Neural cell (in vitro differentiated cells): Measurements from ENCODE around the gene SMIM14. TPM values are rescaled to one million over a fixed set of nuclear protein-coding genes. Genes with fewer than 3 reads are reported as not detected.

Experiments used
- H2AFZ ChIP-seq: fragments of 200-600, 300-800 bp; sonication (generic), shearing (Covaris generic); 2 replicates; pipeline ENCODE4 v1.6.0; 2014; ENCODE audit warnings: low read depth, mild to moderate bottlenecking, antibody characterized with exemption, low read length, moderate library complexity
- H3F3A ChIP-seq: fragments of 200-600 bp; shearing (Covaris generic); 2 replicates; pipeline ENCODE4 v1.6.1; 2016; ENCODE audit warnings: mild to moderate bottlenecking, moderate library complexity, mixed read lengths, antibody characterized with exemption, low read length; ENCODE audit not compliant: insufficient read depth, poor library complexity, severe bottlenecking
- H3K27ac ChIP-seq: fragments of 200-600, 300-800 bp; sonication (generic), shearing (Covaris generic); 2 replicates; pipeline ENCODE4 v1.5.1; 2014; ENCODE audit warnings: mild to moderate bottlenecking, low read length, moderate library complexity
- H3K27me3 ChIP-seq: fragments of 300-800, 200-600 bp; sonication (generic), shearing (Covaris generic); 2 replicates; pipeline ENCODE4 v1.6.0; 2014; ENCODE audit warnings: mild to moderate bottlenecking, low read depth, low read length, moderate library complexity; ENCODE audit not compliant: insufficient read depth
- H3K36me3 ChIP-seq: fragments of 300-800, 200-600 bp; sonication (generic), shearing (Covaris generic); 2 replicates; pipeline ENCODE4 v1.5.1; 2014; ENCODE audit warnings: mild to moderate bottlenecking, antibody characterized with exemption, low read length, moderate library complexity; ENCODE audit not compliant: insufficient read depth
- H3K4me2 ChIP-seq: fragments of 300-800, 200-600 bp; sonication (generic), shearing (Covaris generic); 2 replicates; pipeline ENCODE4 v1.6.0; 2014; ENCODE audit warnings: mild to moderate bottlenecking, low read length
- H3K4me3 ChIP-seq: fragments of 300-800, 200-600 bp; sonication (generic), shearing (Covaris generic); 2 replicates; pipeline ENCODE4 v1.5.1; 2014; ENCODE audit warnings: mild to moderate bottlenecking, low read length, moderate library complexity
- H3K79me2 ChIP-seq: fragments of 200-600 bp; shearing (Covaris generic); replicated peaks from 2 replicates; pipeline ENCODE4 v1.6.0; 2014; ENCODE audit warnings: mild to moderate bottlenecking, low read length, moderate library complexity; ENCODE audit not compliant: insufficient read depth
- H3K9ac ChIP-seq: fragments of 300-800, 200-600 bp; sonication (generic), shearing (Covaris generic); 2 replicates; pipeline ENCODE4 v1.6.1; 2016; ENCODE audit warnings: mild to moderate bottlenecking, low read length, mixed read lengths
- H3K9me2 ChIP-seq: fragments of 200-600 bp; shearing (Covaris generic); 2 replicates; pipeline ENCODE4 v1.6.1; 2016; ENCODE audit warnings: mild to moderate bottlenecking, low read length, mixed read lengths; ENCODE audit not compliant: insufficient read depth
- H3K9me3 ChIP-seq: fragments of 200-600, 300-800 bp; sonication (generic), shearing (Covaris generic); 2 replicates; pipeline ENCODE4 v1.6.1; 2016; ENCODE audit warnings: mild to moderate bottlenecking, mixed run types, low read length, moderate library complexity, mixed read lengths
- H4K20me1 ChIP-seq: fragments of 200-600 bp; shearing (Covaris generic); 2 replicates; pipeline ENCODE4 v1.6.1; 2016; ENCODE audit warnings: mild to moderate bottlenecking, mixed run types; ENCODE audit not compliant: insufficient read depth
- EP300 ChIP-seq: fragments of 450-650 bp; conservative IDR thresholded peaks from 2 replicates; pipeline ENCODE4 v1.6.1; 2014; ENCODE audit warnings: antibody characterized with exemption, mild to moderate bottlenecking, moderate library complexity; ENCODE audit not compliant: poor library complexity, severe bottlenecking
- EZH2 ChIP-seq: fragments of 200-600, 300-800 bp; shearing (Covaris generic), sonication (generic); IDR thresholded peaks from 2 replicates; pipeline ENCODE4 v1.6.1; 2014; ENCODE audit warnings: antibody characterized with exemption, low read length, borderline replicate concordance, mild to moderate bottlenecking; ENCODE audit not compliant: insufficient read depth, poor library complexity, severe bottlenecking
- MXI1 ChIP-seq: fragments of 450-650 bp; conservative IDR thresholded peaks from 2 replicates; pipeline ENCODE4 v1.6.1; 2014; ENCODE audit warnings: antibody characterized with exemption, mild to moderate bottlenecking; ENCODE audit not compliant: poor library complexity, severe bottlenecking
- POLR2AphosphoS5 ChIP-seq: IDR thresholded peaks from 2 replicates; pipeline ENCODE4 v1.6.1; 2012
- RAD21 ChIP-seq: fragments of 450-650 bp; conservative IDR thresholded peaks from 2 replicates; pipeline ENCODE4 v1.6.1; 2014; ENCODE audit warnings: antibody characterized with exemption, mild to moderate bottlenecking, moderate library complexity
- REST ChIP-seq: IDR thresholded peaks from 2 replicates; pipeline ENCODE4 v1.6.1; 2012; ENCODE audit warnings: borderline replicate concordance
- SMC3 ChIP-seq: fragments of 450-650 bp; conservative IDR thresholded peaks from 2 replicates; pipeline ENCODE4 v1.6.1; 2014; ENCODE audit warnings: antibody characterized with exemption, mild to moderate bottlenecking, moderate library complexity; ENCODE audit not compliant: poor library complexity
- TAF1 ChIP-seq: IDR thresholded peaks from 2 replicates; pipeline ENCODE4 v1.6.1; 2012; ENCODE audit warnings: low read depth
- polyA plus RNA-seq: library from polyadenylated mRNA; depleted of rRNA; stranded (reverse); fragments of >200 nt; gene quantifications from 2 replicates; pipeline ENCODE4 v1.2.3, GENCODE V29; 2014
- TF ChIP-seq, protein P1 (sequence below): fragments of 450-650 bp; IDR thresholded peaks from 2 replicates; pipeline ENCODE4 v1.5.1; 2014; ENCODE audit warnings: antibody characterized with exemption, mild to moderate bottlenecking, moderate library complexity; ENCODE audit not compliant: poor library complexity, severe bottlenecking

SMIM14 gene
- polyA plus RNA-seq, 1 donor from 2014 or later: 55.6 TPM

- no peaks in the 10 kb centered on the region for H3K36me3 ChIP-seq
- no peaks in the 10 kb centered on the region for H3K79me2 ChIP-seq
- H3K9ac ChIP-seq: no peak overlapping the region
- H2AFZ ChIP-seq: no peak overlapping the region
- H3K27me3 ChIP-seq: no peaks in the 10 kb centered on the region
- no peaks in the 10 kb centered on the region for H4K20me1 ChIP-seq
- H3K27ac ChIP-seq: no peak overlapping the region
- no peaks in the 10 kb centered on the region for H3F3A ChIP-seq
- H3K4me2 ChIP-seq: no peak overlapping the region
- no peaks in the 10 kb centered on the region for H3K9me3 ChIP-seq
- no peaks in the 10 kb centered on the region for H3K9me2 ChIP-seq
- no peak for TF ChIP-seq TAF1
- no peak for TF ChIP-seq EZH2
- no peak for TF ChIP-seq MXI1
- TF ChIP-seq SMC3: no peak
- TF ChIP-seq RAD21: no peak
- TF ChIP-seq EP300: no peak
- TF ChIP-seq REST: no peak
- no peak for TF ChIP-seq POLR2AphosphoS5
- TF ChIP-seq, protein P1, sequence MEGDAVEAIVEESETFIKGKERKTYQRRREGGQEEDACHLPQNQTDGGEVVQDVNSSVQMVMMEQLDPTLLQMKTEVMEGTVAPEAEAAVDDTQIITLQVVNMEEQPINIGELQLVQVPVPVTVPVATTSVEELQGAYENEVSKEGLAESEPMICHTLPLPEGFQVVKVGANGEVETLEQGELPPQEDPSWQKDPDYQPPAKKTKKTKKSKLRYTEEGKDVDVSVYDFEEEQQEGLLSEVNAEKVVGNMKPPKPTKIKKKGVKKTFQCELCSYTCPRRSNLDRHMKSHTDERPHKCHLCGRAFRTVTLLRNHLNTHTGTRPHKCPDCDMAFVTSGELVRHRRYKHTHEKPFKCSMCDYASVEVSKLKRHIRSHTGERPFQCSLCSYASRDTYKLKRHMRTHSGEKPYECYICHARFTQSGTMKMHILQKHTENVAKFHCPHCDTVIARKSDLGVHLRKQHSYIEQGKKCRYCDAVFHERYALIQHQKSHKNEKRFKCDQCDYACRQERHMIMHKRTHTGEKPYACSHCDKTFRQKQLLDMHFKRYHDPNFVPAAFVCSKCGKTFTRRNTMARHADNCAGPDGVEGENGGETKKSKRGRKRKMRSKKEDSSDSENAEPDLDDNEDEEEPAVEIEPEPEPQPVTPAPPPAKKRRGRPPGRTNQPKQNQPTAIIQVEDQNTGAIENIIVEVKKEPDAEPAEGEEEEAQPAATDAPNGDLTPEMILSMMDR: no peak
- no peak overlapping the region for H3K4me3 ChIP-seq
Measured at GRCh38 chr4:39664828-39665731, 26.4 kb upstream of the SMIM14 start.

DNA sequence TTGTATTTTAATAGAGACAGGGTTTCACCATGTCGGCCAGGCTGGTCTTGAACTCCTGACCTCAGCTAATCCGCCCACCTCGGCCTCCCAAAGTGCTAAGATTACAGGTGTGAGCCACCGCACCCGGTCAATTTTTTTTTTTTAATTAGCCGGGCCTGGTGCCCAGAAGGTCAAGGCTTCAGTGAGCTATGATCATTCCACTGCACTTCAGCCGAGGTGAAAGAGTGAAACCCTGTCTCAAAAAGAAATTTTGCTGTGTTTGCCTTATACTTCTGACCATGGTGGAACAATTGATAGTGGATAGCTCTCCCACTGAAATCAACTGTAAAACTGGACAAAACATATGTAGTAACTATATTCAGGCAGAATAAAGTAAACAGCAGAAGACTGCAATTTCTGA is 24.0 kb upstream of the SMIM14 start:
- Histone ChIP-seq H3K9me2 (no peaks in the 10 kb centered on the region), H4K20me1 (no peaks in the 10 kb centered on the region), H3K36me3 (no peaks in the 10 kb centered on the region), H3K9ac (no peak overlapping the region), H3K9me3 (no peaks in the 10 kb centered on the region), H3K79me2 (no peaks in the 10 kb centered on the region), H3K4me3 (no peak overlapping the region), H3K4me2 (no peak overlapping the region), H3F3A (no peaks in the 10 kb centered on the region), H2AFZ (no peak overlapping the region), H3K27me3 (no peaks in the 10 kb centered on the region), H3K27ac (no peak overlapping the region)
- TF ChIP-seq EZH2 (no peak), POLR2AphosphoS5 (no peak), RAD21 (no peak), EP300 (no peak)
